ENCODE results near the gene CYTH1.

DNA sequence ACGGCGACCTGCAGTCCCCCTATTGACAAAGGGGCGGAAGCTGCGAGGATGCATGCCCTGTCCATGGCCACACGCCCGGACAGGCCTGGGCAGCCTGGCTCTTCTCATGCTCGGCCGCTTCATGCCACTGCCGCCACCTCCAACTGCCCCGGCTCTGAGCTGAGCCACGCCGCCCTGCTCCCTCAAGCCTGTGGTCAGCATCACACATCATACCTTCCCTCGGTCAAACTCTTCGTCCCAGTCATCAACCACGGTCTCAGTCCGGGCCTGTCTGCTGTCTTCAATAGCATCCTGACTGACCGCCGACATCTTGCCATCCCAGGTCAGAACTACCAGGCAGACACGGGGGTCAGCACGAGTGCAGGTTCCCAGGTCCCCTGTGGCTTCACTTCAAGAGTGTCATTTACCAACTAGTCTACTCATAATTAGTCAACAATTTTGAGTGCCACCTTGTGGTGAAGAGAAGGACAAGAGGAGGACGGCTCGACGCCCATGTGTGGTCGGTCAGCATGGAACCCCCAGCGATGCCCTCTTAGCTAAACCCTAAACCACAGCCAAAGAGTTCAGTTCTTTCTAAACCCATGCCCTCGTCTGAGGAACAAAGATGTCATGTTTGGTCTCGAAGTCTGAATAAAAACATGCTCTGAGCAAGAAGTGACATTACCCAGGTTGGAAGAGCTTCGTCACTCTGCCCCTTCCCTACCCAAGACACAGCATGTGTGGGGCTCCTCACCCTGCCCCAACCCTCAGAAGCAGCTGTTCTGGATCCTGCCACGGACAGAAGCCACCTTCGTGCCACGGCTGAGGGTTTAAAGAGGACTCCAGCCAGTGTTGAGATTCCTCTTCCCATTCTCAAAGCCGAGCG lies 16.9 kb upstream of the CYTH1 start:
- no peak for TF ChIP-seq POLR2A (IDR thresholded peaks at IDR 0.05)
- TF ChIP-seq, protein P1, sequence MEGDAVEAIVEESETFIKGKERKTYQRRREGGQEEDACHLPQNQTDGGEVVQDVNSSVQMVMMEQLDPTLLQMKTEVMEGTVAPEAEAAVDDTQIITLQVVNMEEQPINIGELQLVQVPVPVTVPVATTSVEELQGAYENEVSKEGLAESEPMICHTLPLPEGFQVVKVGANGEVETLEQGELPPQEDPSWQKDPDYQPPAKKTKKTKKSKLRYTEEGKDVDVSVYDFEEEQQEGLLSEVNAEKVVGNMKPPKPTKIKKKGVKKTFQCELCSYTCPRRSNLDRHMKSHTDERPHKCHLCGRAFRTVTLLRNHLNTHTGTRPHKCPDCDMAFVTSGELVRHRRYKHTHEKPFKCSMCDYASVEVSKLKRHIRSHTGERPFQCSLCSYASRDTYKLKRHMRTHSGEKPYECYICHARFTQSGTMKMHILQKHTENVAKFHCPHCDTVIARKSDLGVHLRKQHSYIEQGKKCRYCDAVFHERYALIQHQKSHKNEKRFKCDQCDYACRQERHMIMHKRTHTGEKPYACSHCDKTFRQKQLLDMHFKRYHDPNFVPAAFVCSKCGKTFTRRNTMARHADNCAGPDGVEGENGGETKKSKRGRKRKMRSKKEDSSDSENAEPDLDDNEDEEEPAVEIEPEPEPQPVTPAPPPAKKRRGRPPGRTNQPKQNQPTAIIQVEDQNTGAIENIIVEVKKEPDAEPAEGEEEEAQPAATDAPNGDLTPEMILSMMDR (IDR thresholded peaks at IDR 0.05): peak in 2 of 3 experiments; percentile 18 to 20

Data from testis (tissue), 2 donors.